K562 (cell line): Measurements from ENCODE around the gene SLC7A4. TPM values are rescaled to one million over a fixed set of nuclear protein-coding genes. Genes with fewer than 3 reads are reported as not detected.

Source experiments
- CSDE1 ChIP-seq, 2 experiments: fragments of 450-650 bp; IDR thresholded peaks; 2 replicates each; pipeline ENCODE4 v1.6.1; 2016; ENCODE audit warnings: mild to moderate bottlenecking in 1 of 2
- CTCF ChIP-seq, 3 experiments: IDR thresholded peaks in 2 of 3; conservative IDR thresholded peaks in 1 of 3; 2 replicates each; pipeline ENCODE4 v1.5.1; 2011 to 2012; ENCODE audit warnings: low read length in 3 of 3, mild to moderate bottlenecking in 3 of 3, control low read depth in 2 of 3, improper control_type of control experiment in 1 of 3, inconsistent platforms in 1 of 3, low read depth in 1 of 3, mixed read lengths in 1 of 3, moderate library complexity in 1 of 3; ENCODE audit not compliant: insufficient read depth in 2 of 3
- ELK3 ChIP-seq: fragments of 450-650 bp; formaldehyde crosslinking; IDR thresholded peaks from 2 replicates; pipeline ENCODE4 v1.4.0; 2020; ENCODE audit warnings: mild to moderate bottlenecking
- ETV6 ChIP-seq, 3 experiments: fragments of 150-350 bp in 1 of 3; sonication (generic) in 1 of 3; formaldehyde crosslinking in 1 of 3; IDR thresholded peaks; 2 replicates each; pipeline versions ENCODE4 v1.6.1 to v1.8.0; 2014 to 2022; ENCODE audit warnings: borderline replicate concordance in 2 of 3, low read depth in 2 of 3, antibody characterized with exemption in 1 of 3, low read length in 1 of 3, mild to moderate bottlenecking in 1 of 3, missing genetic modification reagents in 1 of 3
- FOSL1 ChIP-seq: fragments of 200-800 bp; sonication (Bioruptor generic); conservative IDR thresholded peaks from 2 replicates; pipeline ENCODE4 v1.6.1; 2016; ENCODE audit warnings: missing genetic modification characterization, missing compliant biosample characterization
- FOXJ3 ChIP-seq: sonication (generic); formaldehyde crosslinking; IDR thresholded peaks from 2 replicates; pipeline ENCODE4 v1.4.0; 2020; ENCODE audit warnings: mild to moderate bottlenecking, missing genetic modification reagents
- HIVEP1 ChIP-seq: fragments of 250-450 bp; sonication (Bioruptor Pico); IDR thresholded peaks from 2 replicates; pipeline ENCODE4 v1.4.0; 2020; ENCODE audit warnings: mild to moderate bottlenecking
- MIER1 ChIP-seq: fragments of 450-650 bp; IDR thresholded peaks from 2 replicates; pipeline ENCODE4 v1.6.1; 2016; ENCODE audit warnings: antibody characterized with exemption, mild to moderate bottlenecking, low read depth
- MYC ChIP-seq, 2 experiments: fragments of 250-450 bp in 1 of 2; sonication (Bioruptor Pico) in 1 of 2; IDR thresholded peaks; 2 replicates each; pipeline versions ENCODE4 v1.5.1 to v1.6.1; 2012 to 2021; ENCODE audit warnings: low read depth in 2 of 2, borderline replicate concordance in 1 of 2, improper control_type of control experiment in 1 of 2, low read length in 1 of 2, mild to moderate bottlenecking in 1 of 2, moderate library complexity in 1 of 2
- NFIX ChIP-seq: fragments of 250-450 bp; sonication (Bioruptor Pico); IDR thresholded peaks from 2 replicates; pipeline ENCODE4 v1.4.0; 2020; ENCODE audit warnings: low read depth, mild to moderate bottlenecking, moderate library complexity
- NRF1 ChIP-seq, 2 experiments: fragments of 450-650 bp; IDR thresholded peaks in 1 of 2; conservative IDR thresholded peaks in 1 of 2; 2 replicates each; pipeline ENCODE4 v1.6.1; 2014; ENCODE audit warnings: mild to moderate bottlenecking in 2 of 2
- PHF8 ChIP-seq: fragments of 200-600 bp; sonication (generic); IDR thresholded peaks from 2 replicates; pipeline ENCODE4 v1.6.1; 2012; ENCODE audit warnings: mixed run types, mild to moderate bottlenecking, inconsistent platforms, low read length, moderate library complexity, borderline replicate concordance
- PRMT5 ChIP-seq: sonication (generic); formaldehyde crosslinking; IDR thresholded peaks from 2 replicates; pipeline ENCODE4 v1.5.0; 2020; ENCODE audit warnings: missing genetic modification reagents
- RNF219 ChIP-seq: fragments of 250-450 bp; sonication (Bioruptor Pico); IDR thresholded peaks from 2 replicates; pipeline ENCODE4 v1.5.0; 2022; ENCODE audit warnings: mild to moderate bottlenecking
- SMARCA4 ChIP-seq: fragments of 450-650 bp; IDR thresholded peaks from 2 replicates; pipeline ENCODE4 v1.6.1; 2016
- TBP ChIP-seq: optimal IDR thresholded peaks from 2 replicates; pipeline ENCODE3; 2011; ENCODE audit warnings: low read depth, low read length, improper control_type of control experiment
- TGIF2 ChIP-seq: sonication (generic); formaldehyde crosslinking; IDR thresholded peaks from 2 replicates; pipeline ENCODE4 v1.8.1; 2022; ENCODE audit warnings: mild to moderate bottlenecking, missing genetic modification reagents, moderate library complexity
- XRCC3 ChIP-seq: fragments of 450-650 bp; IDR thresholded peaks from 2 replicates; pipeline ENCODE4 v1.6.1; 2017; ENCODE audit warnings: mild to moderate bottlenecking, moderate library complexity
- ZBTB2 ChIP-seq: fragments of 450-650 bp; IDR thresholded peaks from 2 replicates; pipeline ENCODE4 v1.6.1; 2016; ENCODE audit warnings: antibody characterized with exemption
- ZKSCAN3 ChIP-seq: fragments of 250-450 bp; sonication (Bioruptor Pico); IDR thresholded peaks from 2 replicates; pipeline ENCODE4 v1.4.0; 2020
- ZNF384 ChIP-seq: IDR thresholded peaks from 2 replicates; pipeline ENCODE4 v1.6.1; 2012; ENCODE audit warnings: low read depth, low read length, improper control_type of control experiment
- polyA plus RNA-seq, 8 experiments: library from polyadenylated mRNA; depleted of rRNA in 4 of 8; stranded (reverse) in 5 of 8; unstranded in 3 of 8; fragments of >200 nt; fragmentation: Nextera tagmentation in 2 of 8; fragmentation: Illumina TruSeq in 1 of 8; extraction: Ambion mirVana in 2 of 8; extraction: Trizol in 1 of 8; gene quantifications; 2 replicates each; pipeline versions ENCODE4 v1.2.1 to v1.2.3, GENCODE V29; 2011 to 2014; ENCODE audit warnings: inconsistent platforms in 1 of 8, missing spikeins in 1 of 8
- total RNA-seq, 7 experiments: library from RNA; depleted of rRNA in 6 of 7; stranded (reverse); fragments of >200 nt in 6 of 7; fragmentation: Illumina TruSeq in 2 of 7; extraction: Trizol in 2 of 7; gene quantifications; 2 replicates each; pipeline versions ENCODE4 v1.2.1 to v1.2.3, GENCODE V29; 2011 to 2021; ENCODE audit warnings: low replicate concordance in 1 of 7

Gene SLC7A4
- total and polyA plus RNA-seq, 9 of the 15 experiments (the other 6 are each of a cell fraction or from before 2014, with no cell fraction given): not detected

- TF ChIP-seq ELK3 (CRISPR knock-in tag) (no peak), ETV6 (IDR thresholded peaks at IDR 0.05; ENCODE audit: borderline replicate concordance in 1 of 2, low read depth in 2 of 2, low read length in 1 of 2) (no peak), ETV6 (CRISPR knock-in tag; IDR thresholded peaks at IDR 0.05; ENCODE audit: borderline replicate concordance) (no peak), HIVEP1 (CRISPR knock-in tag) (0 out of 2 replicates have a peak, but pooled peaks have one; percentile 12), TBP (no peak), ZKSCAN3 (CRISPR knock-in tag) (no peak), CSDE1 (IDR thresholded peaks at IDR 0.05) (no peak), PRMT5 (CRISPR knock-in tag) (no peak), SMARCA4 (no peak), RNF219 (peak; percentile 14; the same call in 1 of the 2 replicates), XRCC3 (no peak), TGIF2 (CRISPR knock-in tag) (no peak), NFIX (CRISPR knock-in tag) (no peak), NRF1 (conservative IDR thresholded peaks at IDR 0.05 in 1 of 2, IDR thresholded peaks at IDR 0.05 in 1 of 2) (no peak), ZBTB2 (no peak), MYC (IDR thresholded peaks at IDR 0.05; ENCODE audit: low read depth, low read length) (peak; percentile 30), MYC (CRISPR knock-in tag; IDR thresholded peaks at IDR 0.05; ENCODE audit: borderline replicate concordance, low read depth) (no peak), PHF8 (no peak), CTCF (IDR thresholded peaks at IDR 0.05 in 2 of 3, conservative IDR thresholded peaks at IDR 0.05 in 1 of 3; ENCODE audit: insufficient read depth in 2 of 3, low read depth in 1 of 3, low read length in 3 of 3) (peak; percentile 48 to 69 (median 54)), FOSL1 (no peak), MIER1 (no peak), ZNF384 (peak; percentile 18; the same call in 1 of the 2 replicates), FOXJ3 (CRISPR knock-in tag) (no peak)
Observed at GRCh38 chr22:21000207-21000986, 32.0 kb downstream of the SLC7A4 start (continued).
